WI38 (cell line): ENCODE measurements around the gene PTGIS.

Experiments used
- H3K4me3 ChIP-seq: 2 replicates; pipeline ENCODE4 v1.5.1; 2011; ENCODE audit warnings: low read depth, mild to moderate bottlenecking, control low read depth, low read length
- TF ChIP-seq, protein P1 (sequence below): IDR thresholded peaks from 2 replicates; pipeline ENCODE4 v1.5.1; 2012; ENCODE audit warnings: low read depth, mild to moderate bottlenecking, control low read depth, low read length

Gene PTGIS

DNA sequence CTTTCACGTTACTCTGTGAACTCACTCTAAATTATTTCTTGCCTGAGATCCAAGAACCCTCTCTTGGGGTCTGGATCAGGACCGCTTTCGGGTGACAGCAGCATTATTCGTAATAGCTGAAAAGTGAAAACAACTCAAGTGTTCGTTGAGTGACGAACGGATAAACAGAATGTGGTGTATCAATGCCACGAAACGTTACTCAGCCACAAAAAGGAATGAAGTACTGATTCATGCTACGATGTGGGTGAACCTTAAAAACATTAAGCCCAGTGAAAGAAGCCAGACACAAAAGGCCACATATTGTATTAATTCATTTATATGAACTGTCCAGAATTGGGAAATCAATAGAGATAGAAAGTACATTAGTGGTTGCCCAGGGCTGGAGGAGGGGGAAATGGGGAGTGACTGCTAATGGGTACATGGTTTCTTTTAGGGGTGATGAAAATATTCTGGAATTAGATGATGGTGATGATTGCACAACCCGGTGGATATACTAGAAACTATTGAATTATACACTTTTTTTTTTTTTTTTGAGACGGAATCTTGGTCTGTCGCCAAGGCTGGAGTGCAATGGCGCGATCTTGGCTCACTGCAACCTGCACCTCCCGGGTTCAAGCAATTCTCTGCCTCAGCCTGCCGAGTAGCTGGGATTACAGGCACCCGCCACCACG, 8.4 kb downstream of the PTGIS start:
- TF ChIP-seq, protein P1, sequence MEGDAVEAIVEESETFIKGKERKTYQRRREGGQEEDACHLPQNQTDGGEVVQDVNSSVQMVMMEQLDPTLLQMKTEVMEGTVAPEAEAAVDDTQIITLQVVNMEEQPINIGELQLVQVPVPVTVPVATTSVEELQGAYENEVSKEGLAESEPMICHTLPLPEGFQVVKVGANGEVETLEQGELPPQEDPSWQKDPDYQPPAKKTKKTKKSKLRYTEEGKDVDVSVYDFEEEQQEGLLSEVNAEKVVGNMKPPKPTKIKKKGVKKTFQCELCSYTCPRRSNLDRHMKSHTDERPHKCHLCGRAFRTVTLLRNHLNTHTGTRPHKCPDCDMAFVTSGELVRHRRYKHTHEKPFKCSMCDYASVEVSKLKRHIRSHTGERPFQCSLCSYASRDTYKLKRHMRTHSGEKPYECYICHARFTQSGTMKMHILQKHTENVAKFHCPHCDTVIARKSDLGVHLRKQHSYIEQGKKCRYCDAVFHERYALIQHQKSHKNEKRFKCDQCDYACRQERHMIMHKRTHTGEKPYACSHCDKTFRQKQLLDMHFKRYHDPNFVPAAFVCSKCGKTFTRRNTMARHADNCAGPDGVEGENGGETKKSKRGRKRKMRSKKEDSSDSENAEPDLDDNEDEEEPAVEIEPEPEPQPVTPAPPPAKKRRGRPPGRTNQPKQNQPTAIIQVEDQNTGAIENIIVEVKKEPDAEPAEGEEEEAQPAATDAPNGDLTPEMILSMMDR: no peak
- no peak overlapping the region for H3K4me3 ChIP-seq

DNA sequence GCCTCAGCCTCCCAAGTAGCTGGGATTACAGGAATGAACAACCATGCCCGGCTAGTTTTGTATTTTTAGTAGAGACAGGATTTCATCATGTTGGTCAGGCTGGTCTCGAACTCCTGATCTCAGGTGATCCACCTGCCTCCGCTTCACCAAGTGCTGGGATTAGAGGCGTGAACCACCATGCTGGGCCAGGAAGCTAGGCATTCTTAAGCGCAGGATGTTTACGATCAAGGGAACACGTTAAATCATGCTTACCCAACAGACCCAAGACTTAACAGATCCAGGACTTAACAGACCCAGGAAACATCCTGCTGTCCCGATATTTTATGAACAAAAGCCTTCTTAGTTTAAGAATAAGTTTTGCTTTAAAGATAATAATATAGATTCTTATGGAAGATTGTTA, 9.1 kb downstream of the PTGIS start:
- no peak overlapping the region for H3K4me3 ChIP-seq
- TF ChIP-seq, protein P1: no peak

DNA sequence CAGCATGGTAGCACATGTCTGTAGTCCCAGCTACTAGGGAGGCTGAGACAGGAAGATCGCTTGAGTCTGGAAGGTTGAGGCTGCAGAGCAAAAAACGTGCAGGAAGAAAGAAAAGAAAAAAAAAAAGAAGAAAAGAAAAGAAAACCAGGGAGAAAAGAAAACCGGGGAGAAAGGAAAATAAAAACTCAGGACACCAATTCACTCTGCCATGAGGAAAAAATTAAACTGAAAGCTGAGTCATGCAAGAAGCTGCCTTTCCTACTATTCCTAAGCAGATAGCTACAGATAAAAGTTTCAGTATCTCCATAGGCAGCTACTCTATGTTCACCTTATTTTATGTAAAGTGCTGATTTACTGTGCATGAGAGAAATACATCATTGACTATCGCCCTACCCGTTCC, 10.5 kb downstream of the PTGIS start:
- no peak overlapping the region for H3K4me3 ChIP-seq
- TF ChIP-seq, protein P1: no peak

DNA sequence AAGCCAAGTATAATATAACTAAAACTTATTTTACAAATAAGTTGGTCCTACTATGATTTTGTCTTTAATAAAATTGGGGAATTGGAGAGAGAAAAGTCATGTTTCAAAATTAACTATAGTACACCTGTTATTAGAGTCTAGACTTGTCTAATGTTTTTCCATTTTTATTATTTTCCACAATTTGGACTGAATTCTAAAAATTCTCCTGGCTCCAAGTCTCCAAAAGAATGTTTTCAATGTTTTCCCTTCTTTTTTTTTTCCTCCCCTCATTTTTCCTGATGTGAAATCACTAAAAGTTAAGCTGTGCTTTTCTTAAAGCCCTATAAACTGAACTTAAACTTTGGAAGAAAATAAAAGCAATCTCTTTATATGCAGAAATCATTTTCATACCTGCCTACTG, 11.3 kb downstream of the PTGIS start:
- H3K4me3 ChIP-seq: no peak overlapping the region
- TF ChIP-seq, protein P1: no peak

DNA sequence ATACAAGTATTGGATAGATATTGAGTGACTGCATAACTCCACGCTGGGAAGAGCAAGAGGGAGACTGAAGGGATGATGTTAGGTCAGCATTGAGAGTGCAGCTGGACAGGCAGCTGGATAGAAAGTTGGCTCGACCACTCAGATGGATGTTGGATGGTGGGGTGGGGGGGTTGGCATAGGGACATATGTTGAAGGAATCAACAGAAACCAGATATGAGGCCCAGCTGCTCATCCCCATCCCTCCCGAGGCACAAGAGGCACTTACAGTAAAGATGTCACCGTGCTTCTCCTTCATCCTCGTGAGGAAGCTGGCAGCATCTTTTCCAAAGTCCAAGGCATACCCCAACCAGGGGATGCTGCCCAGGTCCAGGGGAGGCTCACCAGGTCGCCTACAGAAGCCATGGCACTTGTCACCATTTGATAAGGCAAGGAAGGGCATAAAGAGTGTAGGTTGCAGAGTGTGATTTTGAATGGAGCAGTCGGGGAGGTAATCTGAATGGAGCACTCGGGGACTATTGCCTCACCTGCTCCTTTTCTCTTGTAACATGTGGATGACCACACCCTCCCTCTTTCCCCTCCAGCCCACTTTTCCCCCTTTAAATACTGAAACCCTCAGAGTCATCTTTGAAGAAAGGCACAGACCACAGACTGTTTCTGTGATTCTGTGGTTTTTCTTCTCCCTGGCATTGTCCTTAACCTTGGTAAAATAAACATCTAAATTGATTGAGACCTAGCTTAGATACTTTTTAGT, 18.0 kb downstream of the PTGIS start:
- TF ChIP-seq, protein P1: no peak
- H3K4me3 ChIP-seq: no peak overlapping the region

DNA sequence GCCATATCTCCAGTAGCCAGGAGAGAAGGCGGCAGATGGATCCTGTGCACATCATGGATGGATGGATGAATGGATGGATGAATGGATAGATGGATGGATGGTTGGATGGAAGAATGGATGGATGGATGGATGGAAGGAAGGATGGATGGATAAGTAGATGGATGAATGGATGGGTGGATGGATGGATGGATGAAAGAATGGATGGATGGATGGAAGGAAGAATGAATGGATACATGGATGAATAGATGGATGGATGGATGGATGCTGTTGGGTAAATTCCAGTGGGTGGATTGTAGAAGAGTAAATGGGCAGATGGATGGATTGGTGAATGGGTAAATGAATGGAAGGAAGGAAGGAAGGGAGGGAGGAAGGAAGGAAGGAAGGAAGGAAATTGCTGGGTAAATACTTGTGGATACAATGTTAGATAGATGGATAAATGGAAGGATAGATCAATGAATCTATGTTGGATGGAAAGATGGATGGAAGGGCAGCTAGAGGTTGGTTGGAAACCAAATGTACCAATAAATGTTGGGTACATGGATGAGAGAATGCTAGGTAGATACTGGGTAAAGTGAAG, 19.5 kb downstream of the PTGIS start:
- H3K4me3 ChIP-seq: no peak overlapping the region

More for the DNA sequence above, 19.5 kb downstream of the PTGIS start:
- TF ChIP-seq, protein P1: no peak
